Astrocyte (in vitro differentiated cells and primary cell): Measurements from ENCODE around the gene NPR2. TPM values are rescaled to one million over a fixed set of nuclear protein-coding genes. Genes with fewer than 3 reads are reported as not detected.

Source experiments
- DNase-seq: peaks from one replicate; pipeline ENCODE4 v3.0.0-alpha.2; 2010; ENCODE audit warnings: low read depth
- FAIRE-seq: peaks from 2 replicates; lab custom pipeline; 2011; peaks lifted over from hg19 to GRCh38; lab: Jason Lieb, UNC
- H2AFZ ChIP-seq: 2 replicates; pipeline ENCODE4 v1.6.0; 2012; ENCODE audit warnings: low read depth, low read length, inconsistent platforms
- H3K27ac ChIP-seq: 2 replicates; pipeline ENCODE4 v1.5.1; 2011; ENCODE audit warnings: low read depth, low read length, inconsistent platforms
- H3K27me3 ChIP-seq: 2 replicates; pipeline ENCODE4 v1.6.0; 2011; ENCODE audit warnings: low read length, inconsistent platforms; ENCODE audit not compliant: insufficient read depth
- H3K36me3 ChIP-seq: 2 replicates; pipeline ENCODE4 v1.5.1; 2011; ENCODE audit warnings: low read length, inconsistent platforms; ENCODE audit not compliant: insufficient read depth
- H3K4me1 ChIP-seq: 2 replicates; pipeline ENCODE4 v1.5.1; 2011; ENCODE audit warnings: low read length, inconsistent platforms; ENCODE audit not compliant: insufficient read depth
- H3K4me2 ChIP-seq: 2 replicates; pipeline ENCODE4 v1.6.0; 2012; ENCODE audit warnings: low read length, inconsistent platforms
- H3K4me3 ChIP-seq: 2 replicates; pipeline ENCODE4 v1.5.1; 2011; ENCODE audit warnings: low read depth, mild to moderate bottlenecking, low read length, inconsistent platforms; ENCODE audit not compliant: insufficient read depth
- H3K79me2 ChIP-seq: 2 replicates; pipeline ENCODE4 v1.6.0; 2012; ENCODE audit warnings: mild to moderate bottlenecking, low read length, inconsistent platforms; ENCODE audit not compliant: insufficient read depth
- H3K9ac ChIP-seq: 2 replicates; pipeline ENCODE4 v1.6.0; 2012; ENCODE audit warnings: mild to moderate bottlenecking, low read length, inconsistent platforms
- H3K9me3 ChIP-seq: 2 replicates; pipeline ENCODE4 v1.5.1; 2012; ENCODE audit warnings: low read depth, mild to moderate bottlenecking, low read length, inconsistent platforms; ENCODE audit not compliant: insufficient read depth
- H4K20me1 ChIP-seq: 2 replicates; pipeline ENCODE4 v1.6.0; 2012; ENCODE audit warnings: low read length, inconsistent platforms; ENCODE audit not compliant: insufficient read depth
- H3K27ac Mint-ChIP-seq: one replicate; pipeline ENCODE4 v1.8.0; 2021; ENCODE audit warnings: mild to moderate bottlenecking, mixed read lengths; ENCODE audit not compliant: unreplicated experiment
- H3K27me3 Mint-ChIP-seq: one replicate; pipeline ENCODE4 v1.8.0; 2021; ENCODE audit warnings: low read depth, mixed read lengths; ENCODE audit not compliant: unreplicated experiment
- H3K36me3 Mint-ChIP-seq: one replicate; pipeline ENCODE4 v1.8.0; 2021; ENCODE audit warnings: low read depth, mixed read lengths; ENCODE audit not compliant: unreplicated experiment
- H3K4me1 Mint-ChIP-seq: one replicate; pipeline ENCODE4 v1.8.0; 2021; ENCODE audit warnings: low read depth, mixed read lengths; ENCODE audit not compliant: unreplicated experiment
- H3K4me3 Mint-ChIP-seq: one replicate; pipeline ENCODE4 v1.8.0; 2021; ENCODE audit warnings: mild to moderate bottlenecking, moderate library complexity, mixed read lengths; ENCODE audit not compliant: unreplicated experiment
- H3K9me3 Mint-ChIP-seq: one replicate; pipeline ENCODE4 v1.8.0; 2021; ENCODE audit warnings: mild to moderate bottlenecking, mixed read lengths; ENCODE audit not compliant: unreplicated experiment
- CTCF ChIP-seq: IDR thresholded peaks from 2 replicates; pipeline ENCODE4 v1.5.1; 2011; ENCODE audit warnings: low read depth, mild to moderate bottlenecking, inconsistent platforms, low read length, moderate library complexity; ENCODE audit not compliant: insufficient read depth
- EZH2 ChIP-seq: IDR thresholded peaks from 2 replicates; pipeline ENCODE4 v1.6.1; 2012; ENCODE audit warnings: mild to moderate bottlenecking, low read length, inconsistent platforms; ENCODE audit not compliant: insufficient read depth
- total RNA-seq: library from RNA; stranded (reverse); gene quantifications from 2 replicates; pipeline ENCODE4 v1.2.1, GENCODE V29; 2021

Gene NPR2
- total RNA-seq, 1 donor from 2014 or later, result 24.6 TPM

- peaks cover 3% of the 10 kb centered on the region for H4K20me1 ChIP-seq
- Mint-ChIP-seq H3K27ac (peak overlapping the region; percentile 60), H3K27me3 (peaks cover 4% of the 10 kb centered on the region), H3K36me3 (peaks cover 22% of the 10 kb centered on the region), H3K9me3 (no peaks in the 10 kb centered on the region), H3K4me3 (peak overlapping the region; percentile 17), H3K4me1 (peaks cover 30% of the 10 kb centered on the region)
- H3K9ac ChIP-seq, result no peak overlapping the region
- no peak for TF ChIP-seq CTCF
- H2AFZ ChIP-seq, result no peak overlapping the region
- peaks cover 20% of the 10 kb centered on the region for H3K4me1 ChIP-seq
- H3K4me2 ChIP-seq, result peak overlapping the region; percentile 4
- H3K79me2 ChIP-seq, result peaks cover 20% of the 10 kb centered on the region
- FAIRE-seq (no peak), DNase-seq (peak; percentile 53)
- no peak overlapping the region for H3K4me3 ChIP-seq
- H3K36me3 ChIP-seq, result peaks cover 10% of the 10 kb centered on the region
- no peak overlapping the region for H3K27ac ChIP-seq
- no peaks in the 10 kb centered on the region for H3K27me3 ChIP-seq
- H3K9me3 ChIP-seq, result no peaks in the 10 kb centered on the region
Observed at GRCh38 chr9:35798658-35799374, 7.4 kb downstream of the NPR2 start.

- Histone ChIP-seq H3K9me3 (no peaks in the 10 kb centered on the region), H3K9ac (no peak overlapping the region), H3K27ac (no peak overlapping the region), H3K27me3 (no peaks in the 10 kb centered on the region), H4K20me1 (no peaks in the 10 kb centered on the region), H3K36me3 (peaks cover 10% of the 10 kb centered on the region), H3K4me3 (no peak overlapping the region), H3K4me2 (no peak overlapping the region), H3K79me2 (peaks cover 9% of the 10 kb centered on the region), H3K4me1 (peaks cover 13% of the 10 kb centered on the region), H2AFZ (no peak overlapping the region)
- Mint-ChIP-seq H3K36me3 (peaks cover 25% of the 10 kb centered on the region), H3K9me3 (no peaks in the 10 kb centered on the region), H3K27me3 (peaks cover 4% of the 10 kb centered on the region), H3K27ac (no peak overlapping the region), H3K4me3 (no peak overlapping the region), H3K4me1 (peaks cover 14% of the 10 kb centered on the region)
- TF ChIP-seq CTCF (no peak), EZH2 (no peak)
- DNase-seq (no peak), FAIRE-seq (no peak)
Observed at GRCh38 chr9:35800530-35800929, 9.1 kb downstream of the NPR2 start.
